Ovary (tissue), 9 donors: ENCODE results near the gene CUL9. TPM values are rescaled to one million over a fixed set of nuclear protein-coding genes. Genes with fewer than 3 reads are reported as not detected.

Experiments
- DNase-seq, 5 donors: peaks; one replicate each; pipeline ENCODE4 v3.0.0-alpha.2; 2019 to 2020
- H3K27ac ChIP-seq, 2 donors: fragments of 200-600 bp; one replicate each; pipeline versions ENCODE4 v1.5.1 to v1.8.0; 2019 to 2022
- H3K27me3 ChIP-seq: fragments of 200-600 bp; one replicate; pipeline ENCODE4 v1.8.0; 2022
- H3K36me3 ChIP-seq: fragments of 200-600 bp; sonication (generic); one replicate; pipeline ENCODE4 v1.5.1; 2019
- H3K4me1 ChIP-seq: one replicate; pipeline ENCODE4 v1.8.1; 2013; ENCODE audit warnings: mild to moderate bottlenecking, moderate library complexity; ENCODE audit not compliant: insufficient read depth
- H3K4me3 ChIP-seq: fragments of 200-600 bp; sonication (generic); one replicate; pipeline ENCODE4 v1.5.1; 2017
- H3K9me3 ChIP-seq, 2 donors: fragments of 200-600 bp in 1 of 2; sonication (generic) in 1 of 2; one replicate each; pipeline versions ENCODE4 v1.5.1 to v1.8.1; 2013 to 2019; ENCODE audit warnings: mild to moderate bottlenecking in 1 of 2, moderate library complexity in 1 of 2
- EP300 ChIP-seq: sonication (generic); formaldehyde crosslinking; IDR thresholded peaks from one replicate; pipeline ENCODE4 v1.6.1; 2017; ENCODE audit warnings: antibody characterized with exemption
- POLR2A ChIP-seq: fragments of 450-650 bp; IDR thresholded peaks from one replicate; pipeline ENCODE4 v1.6.1; 2017; ENCODE audit warnings: antibody characterized with exemption, mild to moderate bottlenecking, moderate library complexity
- WGBS, 3 donors: extraction: QIAGEN DNeasy Blood & Tissue Kit in 1 of 3; methylation state at CpG; one replicate each; pipeline versions ENCODE4 v1.1.5 to v1.1.7; 2013 to 2017; 5-methylcytosine and 5-hydroxymethylcytosine counted together
- intact Hi-C, 4 donors: fragments of 100-400 bp; cut with DNase I; formaldehyde crosslinking; loops; one replicate each; pipeline versions ENCODE4 v1.11.0 to v1.15.1; 2022 to 2023
- polyA plus RNA-seq, 2 donors: library from polyadenylated mRNA; stranded (reverse); fragments of 200-250 nt in 1 of 2; fragments of 350-450 nt in 1 of 2; fragmentation: Illumina TruSeq in 1 of 2; extraction: RNeasy Lipid Tissue Mini Kit (QIAGEN cat#74804) in 1 of 2; gene quantifications; one replicate each; pipeline ENCODE4 v1.2.3, GENCODE V29; 2013 to 2014
- total RNA-seq, 7 donors: library from RNA; depleted of rRNA in 2 of 7; stranded (reverse); fragments of >200 nt in 2 of 7; fragmentation: NEBNext Ultra II Directional in 3 of 7; extraction: Animal tissue kit (Norgen Biotek cat#: 25700) in 3 of 7; gene quantifications; one replicate each; pipeline versions ENCODE4 v1.1.0 to v1.2.4, GENCODE V29; 2016 to 2023
- TF ChIP-seq, protein P1 (sequence below), 3 donors: fragments of 450-650 bp in 2 of 3; fragments of 200-600 bp in 1 of 3; IDR thresholded peaks; one replicate each; pipeline versions ENCODE4 v1.5.1 to v1.8.0; 2016 to 2022; ENCODE audit warnings: antibody characterized with exemption in 3 of 3, mild to moderate bottlenecking in 1 of 3
- donor health status: DM: no; HTN: no; CAD: no; lungs with moderate emphysema.
- donor health status: DM: no; HTN: no; CAD: no.
- donor health status: Bipolar disorder and iron deficiency.
- donor health status: DM: yes; HTN: yes; CAD: no.
- donor health status: DM: no; HTN: no; CAD: no.
- donor health status: DM: yes; HTN: yes; CAD: no.

The CUL9 gene
- total and polyA plus RNA-seq, 9 donors = 15.9 to 44.5 (median 30.0) TPM

DNA sequence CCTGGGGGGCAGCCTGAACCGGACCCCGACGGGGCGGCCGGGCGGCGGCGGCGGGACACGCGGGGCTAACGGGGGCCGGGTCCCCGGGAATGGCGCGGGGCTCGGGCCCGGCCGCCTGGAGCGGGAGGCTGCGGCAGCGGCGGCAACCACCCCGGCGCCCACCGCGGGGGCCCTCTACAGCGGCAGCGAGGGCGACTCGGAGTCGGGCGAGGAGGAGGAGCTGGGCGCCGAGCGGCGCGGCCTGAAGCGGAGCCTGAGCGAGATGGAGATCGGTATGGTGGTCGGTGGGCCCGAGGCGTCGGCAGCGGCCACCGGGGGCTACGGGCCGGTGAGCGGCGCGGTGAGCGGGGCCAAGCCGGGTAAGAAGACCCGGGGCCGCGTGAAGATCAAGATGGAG is 10.3 kb upstream of the CUL9 start:
- peak overlapping the region; percentile 83 for H3K4me3 ChIP-seq
- WGBS, 3 donors = 0 to 2% (median 1%) methylated on average over 3 to 57 of the region's 57 CpGs
- peaks cover 14% of the 10 kb centered on the region for H3K4me1 ChIP-seq
- intact Hi-C loops = no loop called here
- TF ChIP-seq, protein P1, sequence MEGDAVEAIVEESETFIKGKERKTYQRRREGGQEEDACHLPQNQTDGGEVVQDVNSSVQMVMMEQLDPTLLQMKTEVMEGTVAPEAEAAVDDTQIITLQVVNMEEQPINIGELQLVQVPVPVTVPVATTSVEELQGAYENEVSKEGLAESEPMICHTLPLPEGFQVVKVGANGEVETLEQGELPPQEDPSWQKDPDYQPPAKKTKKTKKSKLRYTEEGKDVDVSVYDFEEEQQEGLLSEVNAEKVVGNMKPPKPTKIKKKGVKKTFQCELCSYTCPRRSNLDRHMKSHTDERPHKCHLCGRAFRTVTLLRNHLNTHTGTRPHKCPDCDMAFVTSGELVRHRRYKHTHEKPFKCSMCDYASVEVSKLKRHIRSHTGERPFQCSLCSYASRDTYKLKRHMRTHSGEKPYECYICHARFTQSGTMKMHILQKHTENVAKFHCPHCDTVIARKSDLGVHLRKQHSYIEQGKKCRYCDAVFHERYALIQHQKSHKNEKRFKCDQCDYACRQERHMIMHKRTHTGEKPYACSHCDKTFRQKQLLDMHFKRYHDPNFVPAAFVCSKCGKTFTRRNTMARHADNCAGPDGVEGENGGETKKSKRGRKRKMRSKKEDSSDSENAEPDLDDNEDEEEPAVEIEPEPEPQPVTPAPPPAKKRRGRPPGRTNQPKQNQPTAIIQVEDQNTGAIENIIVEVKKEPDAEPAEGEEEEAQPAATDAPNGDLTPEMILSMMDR (IDR thresholded peaks at IDR 0.05) = no peak
- TF ChIP-seq EP300 (no peak), POLR2A (no peak)
- H3K27ac ChIP-seq = peak overlapping the region; percentile 91
- peak in 3 of 5 donors; percentile 29 to 70 (median 63) for DNase-seq
- H3K27me3 ChIP-seq = no peaks in the 10 kb centered on the region
- H3K9me3 ChIP-seq = no peaks in the 10 kb centered on the region
- no peaks in the 10 kb centered on the region for H3K36me3 ChIP-seq

DNA sequence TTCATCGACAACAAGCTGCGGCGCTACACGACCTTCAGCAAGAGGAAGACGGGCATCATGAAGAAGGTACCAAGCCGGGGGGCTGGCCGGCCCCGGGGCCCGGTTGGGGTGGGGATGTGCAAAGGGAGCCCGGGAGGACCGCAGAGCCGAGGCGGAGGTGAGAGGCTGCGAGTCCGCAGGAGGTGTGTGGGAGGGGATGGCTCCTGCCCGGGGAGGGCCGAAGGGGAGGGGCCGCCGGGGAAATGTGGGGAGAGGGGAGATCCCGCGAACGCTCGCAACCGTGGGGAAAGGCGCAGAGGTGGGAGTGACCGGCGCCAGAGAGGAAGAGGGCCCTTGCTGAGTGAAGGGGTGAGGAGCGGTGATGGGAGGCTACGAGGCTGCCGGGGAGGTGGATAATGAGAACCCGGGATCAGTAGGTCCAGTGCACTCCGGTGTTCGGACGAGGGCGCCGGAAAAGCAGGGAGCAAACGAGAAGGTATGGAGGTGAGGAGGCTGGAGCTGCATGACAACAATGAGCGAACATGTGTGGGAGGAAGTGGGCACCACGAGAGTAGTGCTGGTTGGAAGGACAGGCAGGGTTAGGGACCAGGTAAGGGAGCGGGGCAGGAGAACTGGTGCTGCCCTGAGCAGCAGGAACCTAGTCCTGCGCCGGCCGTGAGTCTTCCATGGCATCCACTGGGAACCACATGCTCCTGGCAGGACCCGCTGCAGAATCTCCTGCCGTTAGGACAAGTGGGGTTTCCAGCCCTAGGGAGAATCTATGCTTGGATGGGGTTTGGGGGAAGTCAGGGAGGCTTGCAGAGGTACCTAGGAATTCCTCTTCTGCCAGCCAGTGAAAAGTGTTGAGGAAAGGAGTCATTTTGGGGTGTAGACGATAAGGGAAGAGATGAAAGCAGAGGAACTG is 9.6 kb upstream of the CUL9 start:
- DNase-seq = peak; percentile 62 to 79 (median 68)

DNA sequence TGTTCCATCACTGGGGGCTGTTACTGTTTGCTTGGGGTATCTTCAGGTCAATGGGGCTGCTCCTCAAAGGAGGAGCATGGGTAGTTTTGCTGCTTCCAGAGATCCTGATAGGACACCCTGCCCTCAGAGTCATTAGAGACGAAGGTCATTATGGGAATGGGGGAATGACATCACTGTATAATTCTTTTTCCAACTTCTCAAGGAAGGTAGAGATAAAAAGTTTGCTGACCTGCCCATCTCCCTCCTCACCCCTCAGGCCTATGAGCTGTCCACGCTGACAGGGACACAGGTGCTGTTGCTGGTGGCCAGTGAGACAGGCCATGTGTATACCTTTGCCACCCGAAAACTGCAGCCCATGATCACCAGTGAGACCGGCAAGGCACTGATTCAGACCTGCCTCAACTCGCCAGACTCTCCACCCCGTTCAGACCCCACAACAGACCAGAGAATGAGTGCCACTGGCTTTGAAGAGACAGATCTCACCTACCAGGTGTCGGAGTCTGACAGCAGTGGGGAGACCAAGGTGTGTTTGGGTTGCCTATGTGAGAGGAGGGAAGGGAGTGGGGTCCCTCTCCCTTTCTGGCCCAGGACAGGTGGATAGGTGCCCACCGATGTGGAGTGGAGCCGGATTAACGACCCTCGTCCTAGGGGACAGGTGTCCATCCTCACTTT is 8.3 kb upstream of the CUL9 start:
- peak in 2 of 5 donors; percentile 25 to 47 for DNase-seq
- Histone ChIP-seq H3K36me3 (no peaks in the 10 kb centered on the region), H3K27me3 (no peaks in the 10 kb centered on the region), H3K27ac (peak overlapping the region; percentile 34 to 91), H3K4me1 (peaks cover 14% of the 10 kb centered on the region), H3K9me3 (no peaks in the 10 kb centered on the region), H3K4me3 (peak overlapping the region; percentile 83)
- WGBS, 3 donors = 29 to 31% (median 29%) methylated on average over 11 of the region's 11 CpGs
- intact Hi-C loops = no loop called here
- no peak for TF ChIP-seq POLR2A
- TF ChIP-seq, protein P1 (IDR thresholded peaks at IDR 0.05) = no peak
- TF ChIP-seq EP300 = no peak

More for the DNA sequence above, 9.6 kb upstream of the CUL9 start:
- no peaks in the 10 kb centered on the region for H3K36me3 ChIP-seq
- H3K4me3 ChIP-seq = peak overlapping the region; percentile 83
- H3K9me3 ChIP-seq = no peaks in the 10 kb centered on the region
- intact Hi-C loops = no loop called here
- peaks cover 14% of the 10 kb centered on the region for H3K4me1 ChIP-seq
- no peaks in the 10 kb centered on the region for H3K27me3 ChIP-seq
- H3K27ac ChIP-seq = peak overlapping the region; percentile 91
- 1% methylated on average over 46 of the region's 46 CpGs for WGBS, 3 donors
- TF ChIP-seq EP300 (no peak), POLR2A (no peak)
- TF ChIP-seq, protein P1 (IDR thresholded peaks at IDR 0.05) = no peak

DNA sequence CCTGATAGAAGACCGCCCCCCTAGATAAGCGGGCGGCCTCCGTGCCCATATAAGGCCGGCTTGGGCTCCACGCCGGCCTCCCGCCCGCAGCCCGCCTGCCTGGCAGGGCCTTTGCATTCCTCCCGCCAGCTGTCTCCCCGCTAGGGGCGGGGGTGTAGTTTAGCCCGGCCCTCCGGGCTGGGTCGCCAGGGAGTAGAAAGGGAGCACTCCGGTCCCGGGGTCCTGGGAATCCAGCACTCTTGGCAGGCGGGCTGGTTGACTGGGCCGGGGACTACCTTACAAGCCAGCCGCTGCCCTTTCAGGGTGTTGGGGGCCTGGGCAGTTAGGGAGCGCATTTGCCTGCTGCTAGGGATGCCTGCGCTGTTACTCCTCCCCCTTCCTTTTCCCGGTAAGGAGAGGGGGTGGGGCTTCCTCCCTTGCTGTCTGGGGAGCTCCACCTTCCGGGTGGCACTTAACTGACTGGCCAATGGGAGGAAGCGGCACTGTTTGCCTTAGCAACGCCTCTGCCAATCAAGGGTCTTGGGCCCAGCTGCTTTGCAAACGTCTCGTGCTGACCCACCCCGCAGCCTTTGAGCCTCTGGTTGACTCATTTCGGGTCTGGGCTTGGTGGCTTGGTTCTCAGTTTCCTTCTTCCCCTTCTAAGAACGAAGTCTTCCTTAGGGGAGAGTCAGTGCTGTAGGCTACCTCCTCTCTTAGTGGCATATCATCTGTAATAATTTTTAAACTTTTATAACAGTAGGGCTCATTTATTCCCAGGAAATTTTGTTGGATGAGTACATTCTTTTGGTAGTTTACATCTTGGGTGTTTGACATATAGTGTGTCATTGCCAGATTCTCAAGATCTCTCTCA is 7.5 kb upstream of the CUL9 start:
- H3K4me1 ChIP-seq = peaks cover 14% of the 10 kb centered on the region

More for the DNA sequence above, 7.5 kb upstream of the CUL9 start:
- Histone ChIP-seq H3K36me3 (no peaks in the 10 kb centered on the region), H3K9me3 (no peaks in the 10 kb centered on the region), H3K27me3 (no peaks in the 10 kb centered on the region), H3K27ac (peak overlapping the region; percentile 34 to 91), H3K4me3 (peak overlapping the region; percentile 83)
- peak; percentile 92 to 98 (median 94) for DNase-seq
- WGBS, 3 donors = 0 to 1% (median 1%) methylated on average over 31 to 32 of the region's 32 CpGs
- intact Hi-C loops = no loop called here
- TF ChIP-seq EP300 (peak; percentile 23), POLR2A (peak; percentile 60)
- TF ChIP-seq, protein P1 (IDR thresholded peaks at IDR 0.05) = peak in 2 of 3 donors; percentile 23 to 50
